ENCODE results near the gene ZNF341.

GRCh38 chr20:33687993-33688937 is 43.5 kb upstream of the ZNF341 start:
- TF ChIP-seq CTCF (IDR thresholded peaks at IDR 0.05; ENCODE audit: control extremely low read depth in 1 of 3, insufficient read depth in 1 of 3, low read depth in 1 of 3, low read length in 3 of 3): no peak
- TF ChIP-seq EZH2 (IDR thresholded peaks at IDR 0.05; ENCODE audit: low read depth, low read length, severe bottlenecking): no peak
- no peak for TF ChIP-seq HDAC2 (IDR thresholded peaks at IDR 0.05; ENCODE audit: borderline replicate concordance in 1 of 2, low read depth in 2 of 2, low read length in 2 of 2)
- TF ChIP-seq MAX (IDR thresholded peaks at IDR 0.05): no peak
- no peak for TF ChIP-seq SIN3A (conservative IDR thresholded peaks at IDR 0.05 in 1 of 2, IDR thresholded peaks at IDR 0.05 in 1 of 2; ENCODE audit: low read depth in 1 of 2, low read length in 2 of 2)
- TF ChIP-seq POLR2A (IDR thresholded peaks at IDR 0.05; ENCODE audit: control extremely low read depth in 1 of 2, low read depth in 2 of 2, low read length in 2 of 2): no peak
- TF ChIP-seq KDM5A (IDR thresholded peaks at IDR 0.05; ENCODE audit: low read length): no peak
- TF ChIP-seq ATF2 (IDR thresholded peaks at IDR 0.05; ENCODE audit: low read length): no peak

Data from H1 (cell line).